Stimulated activated CD8-positive, alpha-beta memory T cell treated with anti-CD3 and anti-CD28 coated beads, Interleukin-7, amount 100 ng/mL, for 48 hours (primary cell): ENCODE data around the gene GRID1.

Experiments used
- DNase-seq, 2 donors: peaks; one replicate each; pipeline ENCODE4 v3.0.0-alpha.2; 2020; ENCODE audit warnings: low read depth in 1 of 2; ENCODE audit errors: extremely low read depth in 1 of 2

GRID1 gene

DNA sequence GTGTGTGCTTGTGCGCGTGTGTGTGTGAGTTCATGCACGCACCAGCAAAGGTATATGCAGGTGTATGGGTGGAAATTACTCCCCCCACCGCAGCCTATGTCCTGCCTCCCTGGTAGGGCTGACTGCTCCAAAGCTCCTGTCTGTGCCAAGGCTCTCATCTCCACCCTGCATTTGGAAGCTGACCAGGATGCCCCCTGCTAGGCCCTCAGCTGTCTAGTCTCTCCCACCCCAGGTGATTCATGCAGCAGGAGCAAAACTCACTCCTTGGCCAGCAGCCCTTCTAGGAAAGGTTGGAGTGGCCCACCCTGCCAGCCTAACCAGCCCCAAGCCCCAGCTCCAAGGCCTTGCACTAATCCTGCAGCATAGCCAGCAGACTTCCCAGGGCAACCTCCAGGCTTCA, 148.4 kb downstream of the GRID1 start:
- no peak for DNase-seq

DNA sequence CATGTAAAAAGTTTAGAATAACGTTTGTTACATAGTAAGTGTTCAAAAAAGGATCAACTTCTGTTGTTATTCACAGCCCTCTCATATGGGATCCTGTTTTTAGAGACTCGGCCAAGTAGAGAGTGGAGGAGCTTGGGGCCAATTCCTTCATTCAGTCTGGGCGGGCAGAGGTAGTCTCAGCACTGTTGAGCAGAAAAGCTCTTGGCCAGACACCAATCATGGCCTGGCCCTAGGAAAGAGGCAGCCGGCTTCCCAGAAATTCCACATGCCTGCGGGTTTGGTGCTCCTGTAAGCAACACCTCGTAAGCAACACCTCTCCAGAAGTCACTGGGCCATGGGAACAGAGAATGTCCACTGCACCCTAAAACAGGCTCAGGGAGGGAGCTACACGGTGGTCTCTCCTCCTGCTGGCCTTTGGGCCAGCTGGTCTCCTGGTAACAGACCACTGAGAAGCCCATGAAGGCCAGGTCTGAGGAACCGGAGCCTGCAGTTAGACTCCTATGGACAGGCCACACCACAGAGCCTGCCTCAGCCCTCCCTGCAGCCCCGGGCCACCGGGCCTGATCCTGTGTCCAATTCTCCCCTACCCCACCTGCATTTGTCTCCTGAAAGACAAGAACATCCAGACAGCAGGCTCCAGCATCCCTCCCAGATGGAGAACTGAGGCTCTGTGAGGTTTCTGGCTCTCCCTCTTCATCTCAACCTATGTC, 149.1 kb downstream of the GRID1 start:
- no peak for DNase-seq

DNA sequence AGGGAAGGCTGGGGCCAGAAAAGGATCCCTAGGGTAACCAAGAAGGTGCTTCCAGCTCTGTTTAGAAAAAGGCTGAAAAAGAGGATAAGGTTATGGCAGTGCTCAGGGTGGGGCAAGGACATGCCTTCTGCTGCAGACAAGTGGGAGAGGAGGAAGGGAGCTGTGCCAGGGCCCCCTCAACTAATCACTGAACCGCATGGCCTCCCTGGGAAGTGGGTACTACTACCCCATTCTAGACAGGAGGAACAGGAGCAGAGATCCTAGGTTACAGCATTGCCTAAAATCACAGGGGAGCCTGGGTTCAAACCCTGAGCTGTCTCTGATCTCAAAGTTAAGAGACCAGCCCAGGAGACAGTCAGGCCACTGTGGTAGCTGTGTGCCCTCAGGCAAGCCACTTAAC, 149.7 kb downstream of the GRID1 start:
- no peak for DNase-seq

DNA sequence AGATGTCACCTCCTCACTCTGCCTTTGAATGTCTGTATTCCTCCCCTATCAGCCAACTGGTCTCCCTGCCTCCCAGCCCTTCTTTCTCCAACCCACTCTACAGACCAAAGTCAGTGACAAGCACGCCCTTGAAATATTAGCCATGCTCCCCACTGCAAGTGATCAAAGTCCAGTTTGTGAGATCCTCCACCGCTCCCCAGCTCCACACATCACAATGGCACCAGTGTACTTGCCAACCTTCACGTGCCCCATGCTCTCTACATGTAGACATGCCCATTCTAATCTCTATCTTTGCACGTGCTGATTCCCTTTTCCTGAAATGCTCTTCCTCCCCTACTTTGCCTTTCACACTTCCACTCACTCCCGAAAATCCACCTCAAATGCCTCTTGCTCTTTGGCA, 150.9 kb downstream of the GRID1 start:
- DNase-seq, result no peak

DNA sequence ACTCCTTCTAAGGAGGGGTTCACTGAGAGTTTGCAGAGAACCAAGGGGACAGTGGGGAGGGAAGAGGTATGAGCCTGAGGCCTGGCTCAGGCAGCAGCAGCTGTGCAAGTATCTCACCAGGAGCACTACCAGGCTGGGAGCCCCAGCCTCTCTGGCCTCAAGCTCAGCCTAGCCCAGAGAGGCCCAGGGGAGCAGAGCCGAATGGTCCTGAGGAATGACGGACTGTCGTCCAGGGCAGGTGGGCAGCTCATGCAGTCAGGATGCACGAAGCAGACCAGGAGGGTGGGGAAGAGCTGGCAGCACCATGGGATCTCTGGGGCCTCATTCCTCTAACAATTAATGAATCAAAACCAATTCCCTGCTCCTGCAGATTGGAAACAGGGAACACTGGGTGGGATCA, 151.5 kb downstream of the GRID1 start:
- no peak for DNase-seq

DNA sequence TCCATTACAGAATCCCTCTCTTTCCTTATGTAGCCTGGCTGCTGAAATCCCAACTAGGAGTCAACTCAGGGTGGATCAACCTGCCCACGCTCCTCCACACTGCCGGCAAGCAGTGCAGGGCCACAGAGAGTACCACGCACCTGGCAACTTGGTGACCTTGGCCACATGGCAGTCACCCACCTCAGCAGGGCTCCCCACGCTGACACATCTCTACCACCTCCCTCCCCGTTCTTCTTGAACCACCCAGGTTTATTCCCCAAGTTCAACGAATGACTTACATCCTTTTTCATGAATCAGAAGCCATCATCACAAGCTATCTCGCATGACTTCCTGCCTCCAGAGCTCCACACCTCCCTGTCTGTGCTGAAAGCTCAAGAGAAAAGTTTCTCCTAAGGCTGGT, 153.4 kb downstream of the GRID1 start:
- DNase-seq, result no peak

DNA sequence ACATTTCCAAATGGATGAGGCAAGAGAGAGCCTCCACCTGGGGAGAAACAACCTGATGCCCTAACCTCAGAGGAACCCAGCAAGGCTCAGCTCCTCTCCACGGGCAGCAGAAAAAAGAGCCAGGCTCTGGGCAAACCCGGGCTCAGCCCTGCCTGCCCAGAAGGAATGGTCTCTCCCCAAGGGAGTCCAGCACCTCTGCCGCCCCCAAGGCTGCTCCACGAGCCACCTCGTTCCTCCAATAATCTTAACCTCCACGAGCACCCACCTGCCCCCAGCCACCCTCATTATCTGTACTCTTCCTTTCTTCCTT, 154.2 kb downstream of the GRID1 start:
- DNase-seq, result no peak

DNA sequence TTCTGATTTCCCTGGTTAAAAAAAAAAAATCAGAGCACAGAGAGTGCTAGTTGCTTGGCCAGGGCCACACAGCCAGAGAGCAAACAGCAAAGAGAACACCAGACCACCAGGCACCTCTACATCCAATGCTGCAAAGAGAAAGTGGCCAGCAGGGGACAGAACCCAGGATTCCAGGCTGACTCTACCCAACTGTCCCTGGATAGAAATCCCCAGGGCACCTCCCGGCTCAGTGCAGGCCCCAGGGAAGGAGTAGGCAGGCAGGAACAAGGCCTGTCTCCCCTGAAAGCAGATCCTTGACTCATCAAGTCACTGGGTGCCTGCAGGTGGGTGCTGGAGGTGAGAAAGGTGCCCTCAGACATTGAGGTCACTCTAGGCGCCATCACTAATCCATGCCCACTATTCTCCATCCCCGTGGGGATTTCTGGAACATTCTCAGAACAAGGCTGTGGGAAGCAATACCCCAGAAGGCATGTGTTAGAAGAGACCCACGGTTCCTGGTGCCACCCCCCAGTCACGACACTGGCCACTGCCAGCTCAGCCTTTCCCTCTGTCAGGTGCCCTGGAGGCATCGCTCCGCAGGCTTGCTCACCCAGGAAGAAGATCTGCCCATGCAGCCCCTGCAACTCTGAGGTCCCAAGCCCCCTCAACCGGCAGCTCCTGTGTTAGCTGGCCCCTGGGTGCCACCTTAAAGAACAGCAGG, 154.8 kb downstream of the GRID1 start:
- DNase-seq, result no peak

DNA sequence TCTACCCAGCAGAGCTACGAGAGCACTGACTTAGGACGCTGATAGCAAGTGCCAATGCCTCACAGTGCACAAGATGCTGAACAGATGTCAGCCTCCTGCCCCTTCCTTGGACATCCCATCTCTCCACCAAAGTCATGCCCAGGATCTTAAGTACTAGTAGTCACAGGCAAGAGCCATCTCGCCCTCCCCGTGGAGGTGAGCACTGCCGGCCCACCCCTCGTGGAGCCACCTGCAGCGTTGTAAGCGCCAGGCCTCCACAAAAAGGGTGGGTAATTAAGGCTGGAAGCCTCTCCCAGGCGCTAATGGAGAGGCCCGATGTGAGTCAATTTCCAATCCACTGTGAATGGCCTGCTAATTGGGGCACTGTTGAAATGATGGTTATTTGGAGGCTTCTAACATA, 156.2 kb downstream of the GRID1 start:
- no peak for DNase-seq

DNA sequence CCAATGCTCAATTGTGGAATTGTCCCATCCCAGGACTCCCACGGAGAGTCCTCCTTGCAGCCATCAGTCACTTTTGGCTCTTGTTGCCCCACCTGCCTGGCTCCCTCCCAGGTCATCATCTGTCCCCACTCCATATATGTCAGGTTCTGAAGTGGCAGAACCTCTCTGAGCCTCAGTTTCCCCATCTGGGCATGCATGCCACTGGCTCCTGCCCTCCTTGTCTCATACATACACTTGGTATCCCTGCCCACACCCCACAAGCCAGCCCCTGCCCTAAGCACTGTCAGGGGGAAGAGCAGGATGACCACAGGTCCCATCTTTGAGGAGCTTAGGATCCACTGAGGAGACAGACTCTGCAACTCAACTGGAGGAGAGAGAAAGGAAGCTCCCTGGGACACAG, 156.9 kb downstream of the GRID1 start:
- no peak for DNase-seq

DNA sequence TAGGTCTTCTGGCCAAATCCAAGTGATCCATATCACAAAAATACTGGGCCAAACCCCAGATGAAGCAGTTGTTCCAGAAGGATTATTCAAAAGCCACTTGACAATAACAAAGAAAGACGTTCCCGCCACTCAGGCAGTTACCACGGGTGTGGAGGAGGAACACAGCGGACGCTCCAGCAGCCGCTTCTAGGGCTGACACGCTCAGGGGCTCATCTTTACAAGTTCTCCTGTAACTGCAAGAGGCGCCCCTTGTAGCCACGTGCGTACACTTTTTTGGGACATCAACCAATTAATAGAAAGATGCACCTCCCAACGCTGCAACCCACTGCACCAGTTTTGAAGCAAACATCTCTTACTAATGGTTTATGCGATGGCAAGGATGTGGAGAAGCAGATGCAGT, 159.4 kb downstream of the GRID1 start:
- DNase-seq, result no peak

DNA sequence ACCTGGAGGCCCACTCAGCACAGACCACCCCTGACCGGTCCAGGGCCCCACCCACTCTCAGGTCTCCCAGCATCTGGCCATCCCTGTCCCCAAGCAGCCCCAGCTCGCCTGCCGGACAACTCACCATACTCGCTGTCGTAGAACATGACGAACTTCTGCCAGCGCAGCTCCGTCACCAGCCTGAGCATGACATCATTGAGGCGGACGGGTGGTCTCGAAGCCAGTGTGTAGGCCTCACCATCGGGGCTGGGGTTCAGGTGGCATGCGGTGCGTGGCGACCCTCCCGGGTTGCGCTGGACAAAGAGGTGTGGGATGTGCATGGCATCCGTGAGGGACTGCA, 160.4 kb downstream of the GRID1 start:
- DNase-seq, result no peak

DNA sequence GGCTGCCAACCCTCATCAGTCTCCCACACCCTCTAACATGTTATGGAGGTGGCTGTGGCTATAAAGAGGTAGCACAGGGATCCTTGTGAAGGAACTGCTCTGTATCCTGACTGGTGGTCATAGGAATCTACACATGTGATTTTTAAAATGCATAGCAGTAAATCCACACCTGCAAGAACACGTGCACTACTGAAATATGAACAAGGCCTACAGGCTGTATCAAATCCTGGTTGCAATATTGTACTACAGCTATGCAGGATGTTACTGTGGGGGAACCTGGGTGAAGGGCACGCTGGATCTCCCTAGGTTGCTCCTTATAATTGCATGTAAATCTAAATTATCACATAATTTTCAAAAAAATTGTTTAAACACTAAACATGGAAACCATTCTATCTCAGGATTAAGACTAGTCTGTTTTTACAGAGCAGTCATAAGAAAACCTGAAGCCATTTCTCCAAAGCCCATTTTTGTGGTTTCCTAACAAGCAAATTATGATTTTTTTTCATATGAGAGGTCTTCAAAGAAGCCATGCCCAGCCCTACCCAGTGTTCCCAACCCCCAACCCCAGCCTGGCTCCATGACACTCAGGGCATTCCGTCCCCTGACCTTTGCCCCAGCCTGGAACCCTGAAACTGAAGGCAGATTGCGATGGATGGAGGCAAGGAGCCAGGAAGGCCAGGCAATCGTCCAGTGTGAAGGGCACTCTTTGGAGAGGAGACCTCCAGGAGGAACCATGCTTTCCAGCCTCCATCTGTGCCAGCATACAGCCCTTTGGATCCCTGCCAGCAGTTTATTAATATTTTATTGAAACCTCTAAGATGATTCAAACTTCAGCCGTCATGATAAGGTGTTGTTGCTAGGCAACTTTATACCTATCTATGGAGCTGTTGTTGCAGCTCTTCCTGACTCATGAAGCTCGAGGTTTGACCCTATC, 161.0 kb downstream of the GRID1 start:
- no peak for DNase-seq

DNA sequence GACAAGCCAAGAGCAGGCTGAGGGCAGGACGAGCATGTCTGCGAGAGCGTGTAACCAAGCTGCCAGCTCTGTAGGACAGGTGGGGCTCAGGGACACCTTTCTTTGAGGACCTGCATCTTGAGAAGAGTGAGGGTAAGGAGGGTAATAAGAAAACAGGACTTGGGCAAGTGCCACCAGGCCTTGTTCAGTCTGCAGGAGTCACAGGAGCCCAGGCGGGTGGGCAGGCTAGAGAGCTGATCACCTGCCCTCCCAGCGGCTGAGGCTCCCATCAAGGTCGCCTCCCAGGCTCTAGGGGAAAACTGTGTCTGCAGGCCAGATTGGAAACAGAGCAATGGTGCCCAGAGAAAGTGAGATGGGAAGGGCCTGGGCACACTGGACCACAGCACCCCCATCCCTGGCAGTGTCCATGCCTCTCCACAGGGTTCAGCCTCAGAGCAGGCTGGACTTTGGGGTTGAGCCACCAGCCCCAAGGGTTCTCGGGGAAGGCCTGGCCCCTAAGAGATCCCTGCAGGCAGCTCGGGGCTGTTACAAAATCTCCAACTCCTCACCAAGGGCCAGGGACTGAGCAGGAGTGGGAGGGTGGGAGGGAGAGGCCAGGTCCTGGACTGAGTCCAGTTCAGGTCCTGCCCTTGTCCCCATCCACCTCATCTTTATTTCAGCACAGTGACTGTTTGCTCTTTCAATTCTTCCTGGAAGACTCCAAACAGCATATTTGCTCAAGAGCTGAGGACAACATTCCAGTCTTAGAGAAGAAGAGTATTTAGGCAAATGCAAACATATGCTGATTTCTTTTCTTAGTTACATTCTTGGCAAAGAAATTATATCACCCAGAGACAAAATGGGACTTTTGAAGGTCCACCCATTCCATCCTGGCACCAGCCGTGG, 161.9 kb downstream of the GRID1 start:
- no peak for DNase-seq

DNA sequence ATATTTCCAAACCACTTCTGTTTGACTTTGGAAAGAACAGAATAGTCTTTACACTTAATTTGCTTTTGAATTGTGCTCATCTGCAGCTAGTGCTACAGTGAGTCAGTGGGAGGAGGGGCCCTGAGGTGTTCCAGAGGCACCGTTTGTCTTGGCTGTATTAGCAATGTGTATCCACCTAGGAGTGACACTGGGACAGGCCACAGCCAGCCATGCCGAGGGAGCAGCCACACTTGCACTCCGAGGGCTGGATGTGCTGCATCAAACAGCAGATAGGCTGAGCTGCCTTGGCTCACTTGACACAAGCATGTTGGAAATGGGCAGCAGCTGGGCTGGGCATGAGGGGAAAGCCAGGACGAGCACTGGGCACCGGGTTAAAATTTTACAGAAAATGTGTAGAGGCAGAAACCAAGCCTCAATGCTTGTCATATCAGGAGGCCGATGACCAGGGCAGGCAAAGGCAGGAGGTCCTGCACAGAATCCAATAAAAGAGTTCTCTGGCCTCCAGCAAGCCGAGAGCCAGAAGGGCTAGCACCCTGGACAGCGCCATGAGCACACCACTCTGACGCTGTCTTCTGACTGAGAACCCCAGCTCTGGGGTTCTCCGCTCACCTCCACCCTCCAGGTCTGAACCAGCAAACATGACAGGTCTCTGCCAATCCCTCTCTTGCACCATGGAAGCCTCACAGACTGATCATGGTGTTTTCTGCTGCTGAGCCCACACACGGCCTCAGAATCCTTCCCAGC, 163.3 kb downstream of the GRID1 start:
- no peak for DNase-seq

DNA sequence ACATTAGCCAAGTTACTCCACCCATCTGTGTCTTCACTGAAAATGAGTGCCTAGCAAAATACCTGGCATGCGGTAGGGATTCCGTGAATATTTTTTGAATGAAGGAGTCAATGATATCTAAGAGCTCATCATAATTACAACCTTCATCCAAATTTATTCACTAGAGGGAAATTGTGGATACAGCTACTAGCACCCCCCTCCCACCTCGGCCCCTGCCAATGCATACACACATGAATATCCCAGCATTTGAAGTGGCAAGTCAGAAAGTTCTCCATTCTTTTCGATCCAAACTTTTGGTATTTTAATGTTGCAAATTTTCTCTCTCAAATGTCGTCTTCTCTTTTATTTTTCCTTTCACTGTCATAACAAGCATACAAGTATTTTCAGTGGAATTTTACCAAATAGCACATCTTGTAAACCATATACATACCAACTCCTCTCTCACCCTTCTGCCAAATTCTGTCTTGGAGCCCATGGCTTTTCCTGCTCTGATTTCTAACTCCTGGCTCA, 164.3 kb downstream of the GRID1 start:
- DNase-seq, result no peak

DNA sequence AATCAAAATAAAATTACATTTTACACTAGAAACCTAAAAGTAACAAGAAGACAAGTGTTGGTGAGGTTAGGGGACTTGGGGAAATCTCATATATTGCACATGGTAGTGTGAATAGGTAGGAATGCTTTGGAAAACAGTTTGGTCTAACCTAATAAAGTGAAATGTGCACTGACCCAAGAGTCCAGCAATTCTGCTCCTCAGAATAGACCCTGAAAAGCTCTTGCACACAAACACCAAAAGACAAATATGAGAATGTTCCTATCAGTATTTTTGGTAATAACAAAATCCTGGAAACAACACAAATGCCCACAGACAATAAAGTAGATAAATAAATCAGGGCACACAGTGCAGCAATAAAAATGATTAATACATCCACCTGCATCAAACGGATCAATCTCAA, 165.7 kb downstream of the GRID1 start:
- DNase-seq, result no peak

DNA sequence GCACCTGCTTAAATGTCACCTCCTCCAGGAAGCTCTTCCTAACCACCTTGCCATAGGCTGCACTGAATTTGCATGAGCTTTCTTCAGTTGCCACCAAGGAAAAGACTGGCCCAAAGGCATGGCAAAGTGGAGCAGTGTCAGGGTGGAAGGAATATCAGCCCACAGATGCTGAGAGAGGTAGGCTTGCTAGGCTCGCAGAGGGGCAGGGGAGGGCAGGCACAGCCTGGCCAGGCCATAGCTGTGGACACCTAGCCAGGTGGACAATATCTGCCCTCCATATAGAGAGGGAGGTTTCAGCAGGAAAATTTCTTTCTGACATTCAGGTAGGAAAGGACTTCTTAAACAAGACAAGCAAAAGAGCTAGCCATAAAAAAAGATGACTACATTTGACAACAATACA, 166.3 kb downstream of the GRID1 start:
- DNase-seq, result no peak

DNA sequence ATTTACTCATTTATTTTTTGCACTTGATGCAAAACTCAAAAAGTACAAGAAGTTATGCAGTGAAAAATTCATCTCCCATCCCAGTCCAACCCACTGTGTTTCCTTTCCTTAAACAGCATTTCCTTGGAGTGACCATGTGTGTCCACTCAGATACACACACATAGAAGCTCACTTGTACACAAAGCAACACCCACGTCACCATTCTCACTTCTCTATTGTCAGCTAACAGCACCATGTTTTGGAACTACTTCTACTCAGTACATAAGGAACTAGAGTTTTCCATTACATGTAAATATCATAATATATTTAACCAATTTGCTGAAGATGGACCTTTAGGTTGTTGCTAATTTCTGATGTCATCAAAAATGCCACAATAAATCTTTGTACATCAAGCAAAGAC, 167.6 kb downstream of the GRID1 start:
- DNase-seq, result no peak

DNA sequence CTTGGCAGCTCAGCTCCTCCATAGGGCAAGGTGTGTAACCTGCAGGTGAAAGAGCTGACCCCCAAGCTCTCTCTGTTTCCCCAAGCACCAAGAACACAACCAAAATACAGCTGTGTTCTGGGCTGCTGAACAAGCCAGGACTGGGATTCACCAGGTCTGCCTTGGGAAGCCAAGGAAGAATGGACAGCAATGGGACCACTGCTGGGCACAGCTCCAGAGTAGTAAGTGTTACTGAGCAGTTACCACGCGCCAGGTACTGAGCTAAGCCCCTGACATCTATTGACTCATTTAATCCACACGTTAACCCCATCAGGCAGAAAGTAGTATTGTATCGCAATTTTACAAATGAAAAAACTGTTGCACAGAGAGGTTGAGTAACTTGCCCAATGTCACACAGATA, 168.3 kb downstream of the GRID1 start:
- no peak for DNase-seq
